Activated CD4-positive, alpha-beta T cell treated with anti-CD3 and anti-CD28 coated beads for 24 hours (primary cell): ENCODE data around the gene GAP43.

Experiments
- DNase-seq, 2 donors: peaks; one replicate each; pipeline ENCODE4 v3.0.0-alpha.2; 2020; ENCODE audit warnings: low read depth in 2 of 2

Gene GAP43

DNA sequence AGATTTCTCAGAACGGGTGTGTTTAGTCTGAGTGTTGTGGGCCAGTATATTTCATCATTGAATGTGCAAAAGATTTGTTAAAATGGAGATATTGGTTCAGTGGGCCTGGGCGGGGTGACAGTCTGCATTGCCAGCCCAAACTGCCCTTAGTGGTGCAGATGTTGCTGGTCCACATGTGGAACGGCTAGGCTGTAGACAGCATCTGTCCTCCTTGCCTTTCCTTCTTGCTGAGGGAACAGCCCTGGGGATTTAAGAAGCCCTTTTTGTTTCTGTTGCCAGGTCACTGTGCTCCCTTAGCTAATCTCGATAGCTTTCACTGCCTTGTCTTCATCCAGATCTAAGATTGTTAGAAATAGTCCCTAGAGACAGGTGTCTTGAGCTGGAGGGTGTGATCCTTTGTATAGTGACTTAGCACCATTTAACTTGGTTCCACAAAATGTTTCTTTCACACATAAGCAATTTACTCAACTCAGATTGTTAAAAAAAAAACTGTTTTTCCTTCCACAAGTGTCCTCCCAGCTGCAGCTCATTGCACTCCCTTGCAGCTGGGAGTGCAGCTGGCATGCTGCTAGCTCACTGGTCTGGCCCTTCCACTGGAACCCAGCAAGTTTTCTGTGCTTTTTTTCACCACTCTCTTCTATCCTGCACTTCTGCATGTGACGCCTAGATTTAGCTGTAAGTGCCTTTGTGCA is 37.5 kb downstream of the GAP43 start:
- DNase-seq, result no peak

DNA sequence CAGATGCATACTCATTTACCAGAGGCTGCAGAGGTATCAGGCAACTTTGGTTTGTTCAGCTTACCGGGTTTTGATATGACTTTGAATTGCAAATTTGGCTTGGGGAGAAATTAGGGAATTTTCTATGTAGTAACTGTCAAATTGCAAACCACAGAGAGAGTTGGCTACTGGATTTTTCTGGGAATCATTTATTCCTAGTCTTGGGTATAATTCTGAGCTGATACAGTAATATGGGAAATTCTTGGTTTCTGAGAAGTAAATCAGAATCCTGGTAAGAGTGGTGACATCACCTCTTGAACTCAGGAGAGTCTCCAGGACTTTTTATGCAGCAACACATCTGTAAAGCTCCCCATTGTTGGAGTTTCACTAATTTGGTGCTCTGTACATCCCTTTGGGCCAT is 39.0 kb downstream of the GAP43 start:
- DNase-seq, result no peak

DNA sequence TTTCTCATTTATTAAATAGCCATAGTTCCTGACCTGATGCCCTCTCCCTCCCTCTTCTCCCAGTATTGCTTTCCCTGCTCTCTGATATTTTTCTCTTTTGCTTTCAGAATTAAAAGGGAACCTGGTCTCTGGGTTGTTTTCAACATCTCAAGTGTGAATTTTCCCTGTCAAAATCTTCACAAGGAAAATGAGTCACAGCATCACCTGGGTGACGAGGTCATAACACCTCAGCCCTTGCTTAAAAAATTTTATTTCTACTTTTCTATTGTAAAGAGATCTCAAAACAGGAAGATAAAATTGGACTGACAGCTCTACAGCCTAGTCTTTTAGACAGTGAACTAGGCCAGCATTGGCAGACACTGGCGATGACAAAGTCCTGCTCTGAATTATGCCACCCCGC is 40.1 kb downstream of the GAP43 start:
- DNase-seq, result no peak

DNA sequence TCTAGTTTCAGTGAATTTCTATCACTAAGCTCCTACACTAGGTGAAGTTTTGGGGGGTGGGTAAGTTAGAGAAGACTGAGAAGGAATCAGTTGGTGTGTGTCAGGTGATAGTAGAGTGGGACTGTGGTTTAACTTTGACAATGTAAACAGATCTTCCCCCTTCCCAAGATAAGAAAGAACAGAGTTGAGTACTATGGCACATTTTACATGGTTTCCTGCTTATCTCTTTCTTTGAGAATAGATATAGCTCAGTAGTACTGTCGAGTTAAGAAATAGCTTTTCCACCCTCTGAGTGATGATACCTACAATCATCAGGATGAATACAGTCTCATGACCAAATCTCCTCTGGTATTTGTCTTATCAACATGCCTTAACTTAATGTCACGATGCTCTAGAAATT is 42.8 kb downstream of the GAP43 start:
- no peak for DNase-seq

DNA sequence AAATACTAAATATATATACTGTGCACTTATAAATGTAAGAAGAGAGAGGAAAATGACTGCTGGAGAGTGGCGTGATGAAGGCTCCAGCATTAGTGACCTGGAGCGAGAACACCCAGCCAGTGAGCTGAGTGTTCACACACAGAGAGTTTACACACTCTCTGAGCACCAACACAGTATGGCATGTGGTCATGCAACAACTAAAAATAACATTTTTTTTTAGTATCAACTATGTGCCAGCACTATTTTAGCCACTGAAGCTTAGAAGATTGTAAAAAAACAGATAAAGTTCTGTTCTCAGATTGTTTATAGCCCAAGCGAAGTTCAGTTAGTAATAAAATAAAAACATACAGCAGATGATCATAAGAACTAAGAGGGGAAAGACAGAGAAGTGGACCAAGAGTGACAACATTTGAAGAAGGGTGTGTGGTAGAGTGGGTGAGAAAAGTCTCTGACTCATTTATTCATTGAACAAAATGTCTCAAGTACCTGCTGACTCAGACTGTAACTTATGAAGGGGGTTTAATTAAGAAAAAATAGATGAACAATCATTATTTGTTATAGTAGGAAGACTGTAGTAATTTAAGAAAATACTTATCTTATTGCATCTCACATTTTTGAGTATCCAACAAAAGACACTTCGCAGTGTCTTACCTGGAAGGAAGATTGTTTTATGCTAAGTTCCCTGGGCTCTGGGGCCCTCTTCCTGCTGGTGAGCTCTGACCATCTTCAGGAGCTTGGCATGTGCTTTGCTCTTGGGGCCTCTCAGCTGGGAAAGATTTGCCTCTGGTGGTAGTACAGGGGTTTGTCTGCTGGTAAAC is 43.8 kb downstream of the GAP43 start:
- no peak for DNase-seq

DNA sequence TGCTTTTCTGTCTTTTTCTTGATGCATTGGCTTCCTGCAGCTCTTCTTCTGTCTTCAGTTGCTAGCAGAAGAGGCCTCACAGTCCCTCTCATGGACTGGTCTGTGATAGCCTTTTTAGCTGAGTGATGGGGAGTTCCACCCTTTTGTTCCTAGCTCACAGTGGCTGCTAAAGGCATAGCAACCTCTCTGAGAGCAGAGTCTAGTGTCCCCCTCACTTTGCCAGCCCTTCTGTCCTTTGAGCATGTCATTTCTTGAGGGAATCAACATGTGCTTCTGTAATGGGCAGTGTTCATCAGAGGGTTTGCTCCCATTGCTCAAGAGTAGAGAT is 44.4 kb downstream of the GAP43 start:
- DNase-seq, result no peak

DNA sequence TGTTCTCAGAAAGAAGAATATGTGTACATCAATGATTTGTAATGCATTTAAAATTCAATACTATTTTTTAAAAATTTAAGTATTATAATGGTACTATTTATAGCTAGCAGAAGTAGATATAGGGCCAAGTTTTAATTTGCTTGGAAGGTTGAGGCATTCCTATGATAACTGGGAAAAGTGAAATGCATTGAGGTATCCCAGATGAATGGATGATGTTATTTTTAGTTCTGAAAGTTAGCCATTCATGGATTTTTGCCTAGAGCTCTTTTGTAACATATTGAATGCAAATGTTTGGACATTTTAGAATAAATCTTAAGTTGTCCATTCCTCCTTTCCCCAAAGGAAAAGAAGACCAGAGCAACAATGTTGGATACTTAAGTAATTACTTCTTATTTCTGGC is 47.6 kb downstream of the GAP43 start:
- DNase-seq, result no peak

DNA sequence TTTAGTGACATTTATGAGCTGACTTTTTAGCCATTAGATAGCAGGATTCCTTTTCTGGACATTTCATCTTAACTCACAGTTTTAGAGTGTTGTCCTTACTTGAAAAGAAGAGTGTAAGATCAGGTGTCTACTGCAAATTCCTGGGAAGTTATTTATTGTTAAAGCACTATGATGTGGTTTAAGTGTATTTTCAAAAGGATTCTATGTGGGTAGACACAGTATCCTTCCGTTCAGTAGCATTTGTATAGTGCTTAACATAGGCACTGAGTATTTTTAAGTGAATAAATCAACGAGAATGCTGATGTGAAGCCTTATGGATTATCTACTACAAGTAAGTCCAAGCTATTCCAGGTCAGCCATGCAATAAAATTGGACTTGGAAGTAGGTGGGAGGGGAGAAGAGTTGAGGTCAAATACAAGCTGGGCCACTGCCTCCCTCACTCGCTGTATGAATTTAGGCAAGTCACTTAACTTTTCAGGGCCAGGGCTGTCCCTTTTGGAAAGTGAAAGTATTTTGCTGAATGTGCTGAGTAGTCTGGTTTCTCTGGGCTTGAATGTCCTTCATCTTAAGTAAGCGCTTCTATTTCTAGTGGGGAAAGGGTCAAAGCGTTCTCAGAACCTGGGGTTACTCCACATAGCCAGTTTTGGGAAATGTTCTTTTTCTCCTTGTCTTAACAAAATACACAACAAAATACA is 48.6 kb downstream of the GAP43 start:
- DNase-seq, result no peak

DNA sequence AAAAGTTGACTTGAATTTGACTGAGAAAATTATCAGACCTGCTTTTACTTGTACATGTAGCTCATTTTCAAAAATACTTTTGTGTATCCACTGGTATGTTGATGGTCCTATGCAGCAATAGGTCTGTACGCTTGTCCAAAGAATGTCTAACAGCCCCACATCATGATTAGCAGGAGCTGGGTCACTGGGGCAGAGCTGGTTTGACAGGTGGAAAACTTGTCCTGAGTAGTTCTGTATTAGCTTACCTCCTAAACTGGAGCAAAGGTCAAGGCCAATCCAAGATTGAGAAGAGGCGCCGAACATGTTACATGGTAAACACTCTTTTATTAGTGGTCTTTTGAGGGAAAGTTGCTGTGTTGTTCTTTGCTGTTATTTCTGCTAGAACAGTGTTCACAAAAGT is 50.6 kb downstream of the GAP43 start:
- DNase-seq, result no peak

DNA sequence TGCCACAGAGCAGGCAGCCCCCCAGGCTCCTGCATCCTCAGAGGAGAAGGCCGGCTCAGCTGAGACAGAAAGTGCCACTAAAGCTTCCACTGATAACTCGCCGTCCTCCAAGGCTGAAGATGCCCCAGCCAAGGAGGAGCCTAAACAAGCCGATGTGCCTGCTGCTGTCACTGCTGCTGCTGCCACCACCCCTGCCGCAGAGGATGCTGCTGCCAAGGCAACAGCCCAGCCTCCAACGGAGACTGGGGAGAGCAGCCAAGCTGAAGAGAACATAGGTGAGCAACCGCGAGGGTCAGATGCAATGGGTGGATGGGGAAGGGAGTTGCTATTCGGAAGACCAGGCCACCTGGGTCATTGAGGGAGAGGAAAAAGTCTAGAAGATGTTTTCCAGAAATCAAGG is 53.0 kb downstream of the GAP43 start:
- no peak for DNase-seq

DNA sequence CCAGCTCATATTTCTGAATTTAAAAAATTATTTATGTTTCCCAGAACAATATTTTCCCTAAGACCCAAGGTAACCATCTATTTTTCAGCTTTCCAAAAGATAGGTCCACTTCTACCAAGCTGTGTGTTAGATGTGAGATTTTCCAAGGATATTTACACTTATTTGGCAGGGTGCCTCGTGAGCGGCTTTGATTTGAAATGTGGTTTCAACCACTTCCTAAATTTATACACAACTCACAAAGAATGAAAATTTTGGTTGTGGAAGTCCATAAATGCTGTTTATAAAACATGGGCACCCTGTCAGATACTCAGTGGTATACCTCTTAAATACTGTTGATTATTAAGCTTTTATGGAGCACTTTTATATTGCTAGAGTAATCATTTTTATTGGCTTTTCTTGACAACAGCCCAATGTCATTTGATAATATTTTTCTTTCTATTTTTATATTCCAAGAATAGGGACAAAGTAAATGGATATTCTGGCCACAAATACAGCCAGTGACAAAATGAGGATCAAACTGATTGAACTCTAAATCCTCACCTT is 57.6 kb downstream of the GAP43 start:
- no peak for DNase-seq

DNA sequence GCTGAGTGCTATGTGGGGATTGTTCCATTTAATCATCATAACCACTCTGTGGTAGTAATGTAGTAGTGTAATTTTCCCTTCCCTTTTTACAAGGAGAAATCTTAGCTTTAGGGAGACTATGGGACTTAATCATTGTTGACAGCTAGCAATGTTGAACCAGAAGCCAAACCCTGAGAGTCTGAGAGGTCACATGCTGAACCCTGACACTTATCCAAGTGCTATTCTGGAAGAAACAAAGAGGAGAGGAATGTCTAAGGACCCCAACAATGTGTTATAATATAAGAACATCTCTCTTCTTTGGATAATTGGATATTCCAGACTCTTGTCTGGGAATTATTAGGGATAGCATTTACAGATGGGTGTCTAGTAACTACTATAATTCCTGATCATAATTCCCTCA is 58.4 kb downstream of the GAP43 start:
- DNase-seq, result no peak

DNA sequence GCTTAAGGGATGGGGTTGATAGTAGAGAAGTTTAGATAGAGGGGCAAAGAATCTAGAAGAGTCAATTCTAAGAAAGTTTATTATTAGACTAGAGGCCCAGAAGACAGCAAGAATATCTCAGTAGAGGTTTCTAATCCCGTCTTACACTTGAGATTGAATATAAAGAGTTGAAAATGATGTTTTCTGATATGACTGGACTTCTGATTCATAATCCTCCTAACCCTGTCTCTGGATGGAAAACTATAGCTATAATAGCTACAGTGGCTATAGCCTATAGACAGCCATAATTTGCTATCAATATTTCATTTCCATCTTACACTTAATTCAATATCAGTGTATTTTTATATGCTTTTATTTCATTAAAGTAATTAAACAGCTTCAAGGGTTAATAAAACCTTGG is 60.0 kb downstream of the GAP43 start:
- no peak for DNase-seq

DNA sequence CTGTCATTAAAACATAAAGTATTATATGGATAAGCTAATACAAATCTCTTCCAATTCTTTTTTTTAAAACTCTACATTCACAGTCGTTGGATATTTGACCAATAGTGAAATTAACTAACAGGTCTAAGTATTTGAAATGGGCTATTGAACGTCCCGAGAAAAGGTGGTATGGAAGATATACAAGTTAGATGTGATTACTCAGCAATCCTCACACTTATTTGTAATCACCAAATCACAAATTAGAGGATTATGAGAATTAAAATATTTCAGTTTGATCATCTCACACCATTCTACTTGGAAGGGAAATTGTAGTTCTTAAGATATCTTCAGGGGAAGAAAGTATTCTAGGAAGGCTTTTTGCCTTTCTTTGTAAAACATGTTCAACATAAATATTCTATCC is 60.5 kb downstream of the GAP43 start:
- no peak for DNase-seq

DNA sequence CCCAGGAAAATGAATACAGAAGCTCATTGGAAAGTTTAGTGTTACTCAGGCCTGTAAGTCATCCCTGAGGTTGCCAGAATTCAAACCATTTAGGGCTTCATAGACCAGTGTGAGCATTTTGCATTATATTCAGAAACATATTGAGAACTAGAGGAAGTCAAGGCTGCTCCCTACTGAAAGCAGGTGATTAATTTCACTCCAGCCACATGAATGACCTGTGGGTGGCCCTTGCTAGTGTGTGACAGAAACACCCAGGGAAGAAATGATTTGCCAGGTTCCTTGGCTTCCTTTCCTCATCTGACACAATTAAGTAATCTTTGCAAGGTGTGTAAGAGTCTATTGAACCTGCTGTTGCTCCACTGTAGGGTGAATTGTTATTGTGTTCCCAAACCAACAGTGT is 61.8 kb downstream of the GAP43 start:
- no peak for DNase-seq

DNA sequence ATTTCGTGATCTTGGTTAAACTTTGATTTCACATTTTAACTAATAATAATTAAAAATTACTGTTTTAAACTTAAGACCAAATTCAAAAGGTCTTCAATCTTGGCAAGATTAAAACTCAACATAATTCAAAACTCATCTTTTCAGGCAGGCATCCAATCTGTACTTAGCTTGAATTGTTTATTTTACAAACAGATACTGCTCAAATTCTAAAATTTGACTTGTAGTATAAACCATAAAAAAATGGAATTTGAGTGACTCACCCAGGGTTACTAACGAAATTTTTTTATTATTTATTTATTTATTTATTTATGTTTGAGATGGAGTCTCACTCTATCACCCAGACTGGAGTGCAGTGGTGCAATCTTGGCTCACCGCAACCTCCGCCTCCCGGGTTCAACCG is 64.4 kb downstream of the GAP43 start:
- no peak for DNase-seq

DNA sequence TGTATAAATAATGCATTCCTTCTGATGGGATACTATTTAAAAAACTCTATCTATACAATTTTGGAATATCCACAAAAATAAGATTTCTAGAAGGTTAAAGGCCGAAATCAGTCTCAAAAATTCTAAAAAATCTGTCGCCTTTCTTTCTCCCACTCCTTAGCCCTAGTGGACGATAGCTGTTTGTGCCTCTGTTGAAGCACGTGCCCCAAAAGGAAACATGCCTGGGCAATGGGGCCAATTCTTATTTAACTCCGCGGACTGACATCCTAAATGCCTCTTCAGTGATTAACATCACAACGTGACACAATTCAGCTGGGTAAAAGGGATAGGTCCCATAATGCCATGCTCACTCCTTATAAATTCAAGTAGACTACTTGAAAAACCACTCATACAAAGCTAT is 65.1 kb downstream of the GAP43 start:
- no peak for DNase-seq

DNA sequence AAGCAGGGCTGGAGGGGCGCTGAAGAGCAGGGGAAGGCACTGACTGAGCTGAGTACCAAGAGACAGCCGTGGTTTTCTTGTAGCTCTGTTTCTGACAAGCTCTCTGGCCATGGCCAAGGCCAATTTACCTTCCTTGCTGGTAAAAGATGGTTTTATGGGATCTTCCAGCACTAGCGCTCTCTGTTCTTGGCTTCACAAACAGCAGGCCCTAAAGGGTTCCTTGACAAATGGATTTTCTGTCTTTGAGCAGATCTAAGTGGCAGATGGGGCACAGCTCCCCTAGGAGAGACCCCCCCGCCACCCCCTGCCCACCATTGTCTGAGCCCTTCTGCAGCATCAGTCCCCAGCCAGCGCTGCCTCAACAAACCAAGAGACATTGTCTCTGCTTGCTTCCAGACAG is 66.6 kb downstream of the GAP43 start:
- DNase-seq, result no peak

DNA sequence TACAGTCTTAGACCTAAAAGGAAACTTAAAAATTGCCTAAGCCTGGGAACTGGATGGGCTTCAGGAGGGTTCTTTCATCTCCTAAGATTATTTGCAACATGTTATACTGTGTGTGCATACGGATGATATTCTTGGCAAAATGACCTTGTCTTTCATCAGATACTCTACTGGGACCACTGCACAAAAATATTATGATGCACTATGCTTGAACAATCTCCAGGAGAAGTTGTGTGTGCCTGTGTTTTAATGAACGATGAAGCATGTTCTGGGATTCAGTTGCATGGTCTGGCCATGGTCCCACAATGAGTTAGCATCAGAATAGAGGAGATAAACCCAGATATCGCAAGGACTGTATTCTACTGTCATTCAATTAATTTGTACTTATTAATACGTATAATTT is 68.7 kb downstream of the GAP43 start:
- DNase-seq, result no peak

DNA sequence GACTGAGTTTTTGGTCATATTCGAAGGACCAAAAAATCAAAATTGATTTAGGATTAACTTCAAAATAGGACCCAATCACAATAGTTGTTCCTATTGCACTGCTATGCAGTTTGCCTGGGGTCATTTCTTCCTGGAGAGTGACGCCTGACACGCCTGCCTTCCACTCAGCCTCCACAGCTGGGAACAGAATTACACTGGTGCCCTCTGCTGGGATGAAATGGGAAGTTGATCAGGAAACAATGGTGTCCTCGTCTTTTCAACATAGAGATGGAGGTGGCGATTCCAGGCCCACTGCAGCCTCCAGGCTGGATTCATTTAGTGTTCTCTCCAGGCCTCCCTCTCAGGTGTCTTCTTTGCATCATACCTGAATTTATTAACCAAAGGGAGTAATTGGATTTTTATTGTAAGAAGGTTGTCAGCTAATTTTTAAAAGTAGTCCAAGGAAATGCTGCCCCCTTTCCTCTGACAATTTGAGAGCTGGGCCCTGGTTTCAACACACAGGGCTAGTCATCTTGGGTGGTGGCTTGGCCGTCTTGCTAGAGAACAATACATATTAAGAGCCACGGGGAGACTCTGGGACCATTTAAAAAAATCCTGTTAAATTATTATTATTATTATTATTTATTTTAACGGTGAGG is 69.7 kb downstream of the GAP43 start:
- peak; percentile 39 to 55 for DNase-seq

DNA sequence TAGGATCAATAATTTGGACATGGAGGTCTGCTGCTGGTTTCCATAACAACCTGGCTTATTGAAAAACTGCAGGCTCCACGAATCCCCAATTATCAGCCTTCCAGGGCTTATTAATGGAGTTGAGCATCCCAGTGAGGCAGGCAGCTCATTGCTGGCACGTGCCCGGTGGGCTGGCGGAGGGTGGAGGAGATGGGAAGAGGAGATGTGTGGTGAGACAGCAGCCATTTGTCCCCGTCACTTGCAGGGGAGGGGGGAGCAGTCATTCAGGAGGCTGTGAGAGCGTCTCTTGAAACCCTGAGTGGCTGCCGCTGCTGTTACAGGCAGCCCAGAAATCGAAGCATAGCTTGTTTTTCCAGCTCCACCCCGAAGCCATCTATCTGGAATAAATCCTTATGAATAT is 70.6 kb downstream of the GAP43 start:
- no peak for DNase-seq

DNA sequence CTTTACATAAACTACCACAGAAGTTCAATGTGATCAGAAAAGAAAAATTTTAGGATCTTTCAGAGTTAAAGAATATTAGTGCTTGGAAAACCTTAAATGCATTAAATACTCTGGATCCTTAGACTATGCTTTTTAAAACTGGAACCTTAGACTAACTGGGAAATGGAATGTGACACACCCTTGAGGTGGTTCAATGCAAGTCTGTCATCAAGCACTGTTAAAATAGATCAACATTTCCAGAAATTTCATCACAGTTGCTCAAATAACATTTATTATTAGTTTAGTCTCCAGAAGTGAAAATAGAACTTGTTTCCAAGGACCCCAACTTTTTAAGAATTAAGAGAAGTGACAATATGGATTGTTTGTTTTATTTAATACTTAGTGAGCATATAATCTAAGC is 71.8 kb downstream of the GAP43 start:
- no peak for DNase-seq
